IMR-90 (cell line): Measurements from ENCODE around the gene CEP72. TPM values are rescaled to one million over a fixed set of nuclear protein-coding genes. Genes with fewer than 3 reads are reported as not detected.

Experiments used
- ATAC-seq: fragments of 200-7000 bp; cut with Tn5 transposase; 2 replicates; pipeline ENCODE4 v1.9.1; 2020; ENCODE audit warnings: low read depth, mild to moderate bottlenecking, moderate library complexity
- BruUV-seq: library from RNA; stranded (reverse); fragments of 400-500 nt; replicated peaks from 2 replicates; lab custom pipeline; 2021; lab: Mats Ljungman, UMichigan
- CTCF ChIA-PET: fragments of 300-600 bp; formaldehyde crosslinking; extraction: SDS; loops from one replicate; lab custom pipeline; 2021; ENCODE audit warnings: antibody characterized with exemption; lab: Yijun Ruan, JAX
- POLR2A ChIA-PET: fragments of 300-600 bp; sonication (Branson Sonifier 250); formaldehyde crosslinking; loops from one replicate; lab custom pipeline; 2022; ENCODE audit warnings: antibody characterized with exemption; ENCODE audit not compliant: unreplicated experiment; lab: Charles Lee
- DNase-seq: peaks from one replicate; pipeline ENCODE4 v3.0.0; 2013
- H2AFZ ChIP-seq: replicated peaks from 2 replicates; pipeline ENCODE3; 2013; ENCODE audit warnings: low read length, mild to moderate bottlenecking; ENCODE audit not compliant: poor library complexity
- H2AK5ac ChIP-seq: 2 replicates; pipeline ENCODE4 v1.6.1; 2013; ENCODE audit warnings: low read depth, low read length, inconsistent platforms
- H2AK9ac ChIP-seq: replicated peaks from 2 replicates; pipeline ENCODE3; 2013; ENCODE audit warnings: mild to moderate bottlenecking, low read depth, low read length, moderate library complexity; ENCODE audit not compliant: poor library complexity
- H2BK120ac ChIP-seq: 2 replicates; pipeline ENCODE4 v1.6.1; 2013; ENCODE audit warnings: low read depth, low read length, inconsistent platforms
- H2BK15ac ChIP-seq: 3 replicates; pipeline ENCODE4 v1.6.1; 2013; ENCODE audit warnings: low read depth, low read length, inconsistent platforms
- H2BK20ac ChIP-seq: 2 replicates; pipeline ENCODE4 v1.6.1; 2013; ENCODE audit warnings: low read depth, mild to moderate bottlenecking, inconsistent platforms, low read length, moderate library complexity
- H2BK5ac ChIP-seq: 2 replicates; pipeline ENCODE4 v1.6.1; 2013; ENCODE audit warnings: mild to moderate bottlenecking, low read depth, low read length, inconsistent platforms; ENCODE audit not compliant: poor library complexity, severe bottlenecking
- H3K14ac ChIP-seq: replicated peaks from 2 replicates; pipeline ENCODE4 v1.6.1; 2013; ENCODE audit warnings: low read depth, low read length, inconsistent platforms
- H3K18ac ChIP-seq: 2 replicates; pipeline ENCODE4 v1.6.1; 2013; ENCODE audit warnings: low read depth, low read length, control low read depth
- H3K23ac ChIP-seq: 2 replicates; pipeline ENCODE4 v1.6.1; 2013; ENCODE audit warnings: low read depth, low read length, inconsistent platforms
- H3K27ac ChIP-seq: 2 replicates; pipeline ENCODE4 v1.5.1; 2013; ENCODE audit warnings: mild to moderate bottlenecking, control low read depth, low read length; ENCODE audit not compliant: insufficient read depth
- H3K27me3 ChIP-seq: 2 replicates; pipeline ENCODE4 v1.6.1; 2013; ENCODE audit warnings: low read length; ENCODE audit not compliant: control insufficient read depth, insufficient read depth
- H3K36me3 ChIP-seq: 2 replicates; pipeline ENCODE4 v1.6.1; 2013; ENCODE audit warnings: low read length, mixed read lengths; ENCODE audit not compliant: control insufficient read depth, insufficient read depth
- H3K4ac ChIP-seq: 2 replicates; pipeline ENCODE4 v1.6.1; 2013; ENCODE audit warnings: low read depth, low read length, inconsistent platforms
- H3K4me1 ChIP-seq: 2 replicates; pipeline ENCODE4 v1.6.1; 2013; ENCODE audit warnings: low read length, mixed read lengths; ENCODE audit not compliant: control insufficient read depth, insufficient read depth
- H3K4me2 ChIP-seq: 2 replicates; pipeline ENCODE4 v1.6.1; 2013; ENCODE audit warnings: low read depth, mild to moderate bottlenecking, control low read depth, low read length, moderate library complexity
- H3K4me3 ChIP-seq: 2 replicates; pipeline ENCODE4 v1.5.1; 2013; ENCODE audit warnings: low read depth, mild to moderate bottlenecking, control low read depth, low read length, moderate library complexity; ENCODE audit not compliant: insufficient read depth
- H3K56ac ChIP-seq: 2 replicates; pipeline ENCODE4 v1.6.1; 2013; ENCODE audit warnings: low read length, inconsistent platforms; ENCODE audit not compliant: insufficient read depth; ENCODE audit errors: extremely low read depth
- H3K79me1 ChIP-seq, 2 experiments: 2 replicates each; pipeline ENCODE4 v1.6.1; 2013; ENCODE audit warnings: low read length in 2 of 2, inconsistent platforms in 1 of 2, low read depth in 1 of 2
- H3K9ac ChIP-seq: 2 replicates; pipeline ENCODE4 v1.6.1; 2013; ENCODE audit warnings: low read depth, low read length, control low read depth
- H3K9me1 ChIP-seq: 2 replicates; pipeline ENCODE4 v1.6.1; 2013; ENCODE audit warnings: low read length, inconsistent platforms; ENCODE audit not compliant: insufficient read depth
- H3K9me3 ChIP-seq: 2 replicates; pipeline ENCODE4 v1.6.1; 2013; ENCODE audit warnings: low read length; ENCODE audit not compliant: control insufficient read depth, insufficient read depth
- H4K20me1 ChIP-seq: 2 replicates; pipeline ENCODE4 v1.6.1; 2013; ENCODE audit warnings: low read length, inconsistent platforms; ENCODE audit not compliant: insufficient read depth
- H4K5ac ChIP-seq: 2 replicates; pipeline ENCODE4 v1.6.1; 2013; ENCODE audit warnings: mild to moderate bottlenecking, low read depth, low read length, control low read depth
- H4K8ac ChIP-seq, 2 experiments: 2 replicates each; pipeline ENCODE4 v1.6.1; 2013; ENCODE audit warnings: low read depth in 2 of 2, low read length in 2 of 2, control low read depth in 1 of 2, inconsistent platforms in 1 of 2
- H4K91ac ChIP-seq: 2 replicates; pipeline ENCODE4 v1.6.1; 2013; ENCODE audit warnings: low read depth, low read length, inconsistent platforms; ENCODE audit not compliant: insufficient read depth
- BHLHE40 ChIP-seq: fragments of 150-350 bp; IDR thresholded peaks from 2 replicates; pipeline ENCODE4 v1.6.1; 2016; ENCODE audit warnings: mild to moderate bottlenecking, low read depth, low read length
- CEBPB ChIP-seq: IDR thresholded peaks from 2 replicates; pipeline ENCODE4 v1.6.1; 2012; ENCODE audit warnings: low read depth, low read length, improper control_type of control experiment
- CHD1 ChIP-seq: IDR thresholded peaks from 2 replicates; pipeline ENCODE4 v1.6.1; 2012; ENCODE audit warnings: low read depth, low read length, improper control_type of control experiment
- FOS ChIP-seq: fragments of 150-350 bp; IDR thresholded peaks from 2 replicates; pipeline ENCODE4 v1.6.1; 2016; ENCODE audit warnings: low read depth, low read length
- MAFK ChIP-seq: IDR thresholded peaks from 2 replicates; pipeline ENCODE4 v1.6.1; 2012; ENCODE audit warnings: low read depth, low read length, improper control_type of control experiment
- MAZ ChIP-seq: IDR thresholded peaks from 2 replicates; pipeline ENCODE4 v1.6.1; 2012; ENCODE audit warnings: low read depth, mild to moderate bottlenecking, low read length, improper control_type of control experiment, moderate library complexity, borderline replicate concordance
- MXI1 ChIP-seq: IDR thresholded peaks from 2 replicates; pipeline ENCODE4 v1.6.1; 2012; ENCODE audit warnings: low read depth, mild to moderate bottlenecking, low read length, moderate library complexity, borderline replicate concordance
- NFE2L2 ChIP-seq: fragments of 150-350 bp; IDR thresholded peaks from 2 replicates; pipeline ENCODE4 v1.6.1; 2016; ENCODE audit warnings: low read depth, mild to moderate bottlenecking, low read length
- POLR2A ChIP-seq: IDR thresholded peaks from 2 replicates; pipeline ENCODE4 v1.6.1; 2012; ENCODE audit warnings: mild to moderate bottlenecking, low read depth, low read length
- RAD21 ChIP-seq: IDR thresholded peaks from 2 replicates; pipeline ENCODE4 v1.6.1; 2012; ENCODE audit warnings: low read length, improper control_type of control experiment
- RCOR1 ChIP-seq: IDR thresholded peaks from 2 replicates; pipeline ENCODE4 v1.6.1; 2012; ENCODE audit warnings: mild to moderate bottlenecking, low read length, improper control_type of control experiment; ENCODE audit not compliant: insufficient replicate concordance
- RFX5 ChIP-seq: IDR thresholded peaks from 2 replicates; pipeline ENCODE4 v1.8.0; 2012; ENCODE audit warnings: low read depth, mild to moderate bottlenecking, low read length, moderate library complexity
- SMC3 ChIP-seq: fragments of 150-350 bp; IDR thresholded peaks from 2 replicates; pipeline ENCODE4 v1.6.1; 2016; ENCODE audit warnings: low read depth, mild to moderate bottlenecking, antibody characterized with exemption, low read length, moderate library complexity
- WGBS, 2 experiments: methylation state at CpG; one replicate each; pipeline versions ENCODE4 v1.1.5 to v1.1.7; 2013; ENCODE audit warnings: missing lambda C conversion rate in 2 of 2; ENCODE audit not compliant: insufficient read length in 1 of 2; ENCODE audit errors: extremely low coverage in 2 of 2; 5-methylcytosine and 5-hydroxymethylcytosine counted together
- dilution Hi-C: fragments of 300-500 bp; cut with HindIII; formaldehyde crosslinking; loops from one replicate; pipeline ENCODE4 v1.14.3; 2018; ENCODE audit warnings: low sequenced_read_pairs; ENCODE audit not compliant: unreplicated experiment
- in situ Hi-C: fragments of 300-500 bp; cut with MboI; formaldehyde crosslinking; loops from 3 replicates; pipeline ENCODE4 v1.14.3; 2019; ENCODE audit warnings: low sequenced_read_pairs, inconsistent platforms, mixed read lengths
- intact Hi-C: fragments of 100-400 bp; cut with micrococcal nuclease; formaldehyde crosslinking; loops from 2 replicates; pipeline ENCODE4 v1.10.0; 2022
- polyA plus RNA-seq, 3 experiments: library from polyadenylated mRNA; depleted of rRNA; stranded (reverse); fragments of >200 nt; gene quantifications; 2 replicates each; pipeline ENCODE4 v1.2.3, GENCODE V29; 2012; ENCODE audit warnings: low replicate concordance in 1 of 3
- total RNA-seq: library from RNA; depleted of rRNA; stranded (reverse); fragments of >200 nt; gene quantifications from 2 replicates; pipeline ENCODE4 v1.2.3, GENCODE V29; 2012
- TF ChIP-seq, protein P1 (sequence below): fragments of 150-350 bp; IDR thresholded peaks from 2 replicates; pipeline ENCODE4 v1.6.1; 2016; ENCODE audit warnings: low read depth, mild to moderate bottlenecking, low read length, moderate library complexity, borderline replicate concordance
- TF ChIP-seq, protein P2 (sequence below): fragments of 150-350 bp; IDR thresholded peaks from 2 replicates; pipeline ENCODE4 v1.6.1; 2017; ENCODE audit warnings: mild to moderate bottlenecking, antibody characterized with exemption, low read length, low read depth
- TF ChIP-seq, protein P3 (sequence below): conservative IDR thresholded peaks from 2 replicates; pipeline ENCODE4 v1.5.1; 2012; ENCODE audit warnings: mild to moderate bottlenecking, low read depth, low read length, improper control_type of control experiment

The CEP72 gene
- total and polyA plus RNA-seq, 2 of the 4 experiments (the other 2 are of a cell fraction), result 2.9 to 4.3 TPM

GRCh38 chr5:625516-625915 is 13.4 kb downstream of the CEP72 start:
- H4K8ac ChIP-seq, result no peak overlapping the region
- TF ChIP-seq MAFK, result no peak
- no peak for TF ChIP-seq POLR2A
- TF ChIP-seq MAZ, result no peak
- TF ChIP-seq NFE2L2, result no peak
- TF ChIP-seq, protein P1, sequence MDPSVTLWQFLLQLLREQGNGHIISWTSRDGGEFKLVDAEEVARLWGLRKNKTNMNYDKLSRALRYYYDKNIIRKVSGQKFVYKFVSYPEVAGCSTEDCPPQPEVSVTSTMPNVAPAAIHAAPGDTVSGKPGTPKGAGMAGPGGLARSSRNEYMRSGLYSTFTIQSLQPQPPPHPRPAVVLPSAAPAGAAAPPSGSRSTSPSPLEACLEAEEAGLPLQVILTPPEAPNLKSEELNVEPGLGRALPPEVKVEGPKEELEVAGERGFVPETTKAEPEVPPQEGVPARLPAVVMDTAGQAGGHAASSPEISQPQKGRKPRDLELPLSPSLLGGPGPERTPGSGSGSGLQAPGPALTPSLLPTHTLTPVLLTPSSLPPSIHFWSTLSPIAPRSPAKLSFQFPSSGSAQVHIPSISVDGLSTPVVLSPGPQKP, result no peak
- TF ChIP-seq MXI1, result no peak
- no peak for TF ChIP-seq BHLHE40
- TF ChIP-seq, protein P2, sequence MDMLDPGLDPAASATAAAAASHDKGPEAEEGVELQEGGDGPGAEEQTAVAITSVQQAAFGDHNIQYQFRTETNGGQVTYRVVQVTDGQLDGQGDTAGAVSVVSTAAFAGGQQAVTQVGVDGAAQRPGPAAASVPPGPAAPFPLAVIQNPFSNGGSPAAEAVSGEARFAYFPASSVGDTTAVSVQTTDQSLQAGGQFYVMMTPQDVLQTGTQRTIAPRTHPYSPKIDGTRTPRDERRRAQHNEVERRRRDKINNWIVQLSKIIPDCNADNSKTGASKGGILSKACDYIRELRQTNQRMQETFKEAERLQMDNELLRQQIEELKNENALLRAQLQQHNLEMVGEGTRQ, result no peak
- TF ChIP-seq RFX5, result no peak
- no peak for TF ChIP-seq SMC3
- TF ChIP-seq CHD1, result no peak
- TF ChIP-seq CEBPB, result no peak
- no peak for TF ChIP-seq RCOR1
- TF ChIP-seq FOS, result no peak
- TF ChIP-seq, protein P3, sequence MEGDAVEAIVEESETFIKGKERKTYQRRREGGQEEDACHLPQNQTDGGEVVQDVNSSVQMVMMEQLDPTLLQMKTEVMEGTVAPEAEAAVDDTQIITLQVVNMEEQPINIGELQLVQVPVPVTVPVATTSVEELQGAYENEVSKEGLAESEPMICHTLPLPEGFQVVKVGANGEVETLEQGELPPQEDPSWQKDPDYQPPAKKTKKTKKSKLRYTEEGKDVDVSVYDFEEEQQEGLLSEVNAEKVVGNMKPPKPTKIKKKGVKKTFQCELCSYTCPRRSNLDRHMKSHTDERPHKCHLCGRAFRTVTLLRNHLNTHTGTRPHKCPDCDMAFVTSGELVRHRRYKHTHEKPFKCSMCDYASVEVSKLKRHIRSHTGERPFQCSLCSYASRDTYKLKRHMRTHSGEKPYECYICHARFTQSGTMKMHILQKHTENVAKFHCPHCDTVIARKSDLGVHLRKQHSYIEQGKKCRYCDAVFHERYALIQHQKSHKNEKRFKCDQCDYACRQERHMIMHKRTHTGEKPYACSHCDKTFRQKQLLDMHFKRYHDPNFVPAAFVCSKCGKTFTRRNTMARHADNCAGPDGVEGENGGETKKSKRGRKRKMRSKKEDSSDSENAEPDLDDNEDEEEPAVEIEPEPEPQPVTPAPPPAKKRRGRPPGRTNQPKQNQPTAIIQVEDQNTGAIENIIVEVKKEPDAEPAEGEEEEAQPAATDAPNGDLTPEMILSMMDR, result no peak
- TF ChIP-seq RAD21, result no peak
- H4K91ac ChIP-seq, result no peak overlapping the region
- H3K9ac ChIP-seq, result no peak overlapping the region
- H3K79me1 ChIP-seq, result no peaks in the 10 kb centered on the region
- 100% methylated on average over 7 of the region's 16 CpGs; no CpG with 5 or more reads in 1 of the 2 experiments for WGBS, 2 experiments
- H3K27ac ChIP-seq, result no peak overlapping the region
- H3K23ac ChIP-seq, result no peak overlapping the region
- H2BK20ac ChIP-seq, result no peak overlapping the region
- no peak overlapping the region for H2BK15ac ChIP-seq
- no peak overlapping the region for H2BK5ac ChIP-seq
- H3K4me3 ChIP-seq, result no peak overlapping the region
- CTCF ChIA-PET, result no interaction called here
- in situ Hi-C loops, result no loop called here
- H4K5ac ChIP-seq, result no peak overlapping the region
- no peak overlapping the region for H3K18ac ChIP-seq
- intact Hi-C loops, result no loop called here
- no peak overlapping the region for H2AK9ac ChIP-seq
- dilution Hi-C loops, result no loop called here
- H2AFZ ChIP-seq, result no peak overlapping the region
- H2AK5ac ChIP-seq, result no peak overlapping the region
- H3K4ac ChIP-seq, result no peak overlapping the region
- POLR2A ChIA-PET, result no interaction called here
- no peak for DNase-seq
- no peak overlapping the region for H3K14ac ChIP-seq
- BruUV-seq, result no TSS peak
- ATAC-seq, result no peak
- no peaks in the 10 kb centered on the region for H3K9me3 ChIP-seq
- no peaks in the 10 kb centered on the region for H3K4me1 ChIP-seq
- H3K36me3 ChIP-seq, result peaks cover 8% of the 10 kb centered on the region
- no peaks in the 10 kb centered on the region for H4K20me1 ChIP-seq
- H3K27me3 ChIP-seq, result no peaks in the 10 kb centered on the region
- no peak overlapping the region for H3K4me2 ChIP-seq
- H2BK120ac ChIP-seq, result no peak overlapping the region
- H3K9me1 ChIP-seq, result no peaks in the 10 kb centered on the region
- no peak overlapping the region for H3K56ac ChIP-seq
